Breast epithelium (tissue), 3 donors: ENCODE data around the gene CHFR.

Source experiments
- POLR2A ChIP-seq: fragments of 450-650 bp; IDR thresholded peaks from one replicate; pipeline ENCODE4 v1.6.1; 2016; ENCODE audit warnings: antibody characterized with exemption, mild to moderate bottlenecking, moderate library complexity
- POLR2AphosphoS5 ChIP-seq, 3 donors: sonication (generic); formaldehyde crosslinking; IDR thresholded peaks; one replicate each; pipeline ENCODE4 v1.6.1; 2017; ENCODE audit warnings: antibody characterized with exemption in 3 of 3
- TF ChIP-seq, protein P1 (sequence below), 3 donors: fragments of 450-650 bp; IDR thresholded peaks; one replicate each; pipeline ENCODE4 v1.5.1; 2016 to 2017; ENCODE audit warnings: antibody characterized with exemption in 3 of 3, mild to moderate bottlenecking in 3 of 3, moderate library complexity in 3 of 3

DNA sequence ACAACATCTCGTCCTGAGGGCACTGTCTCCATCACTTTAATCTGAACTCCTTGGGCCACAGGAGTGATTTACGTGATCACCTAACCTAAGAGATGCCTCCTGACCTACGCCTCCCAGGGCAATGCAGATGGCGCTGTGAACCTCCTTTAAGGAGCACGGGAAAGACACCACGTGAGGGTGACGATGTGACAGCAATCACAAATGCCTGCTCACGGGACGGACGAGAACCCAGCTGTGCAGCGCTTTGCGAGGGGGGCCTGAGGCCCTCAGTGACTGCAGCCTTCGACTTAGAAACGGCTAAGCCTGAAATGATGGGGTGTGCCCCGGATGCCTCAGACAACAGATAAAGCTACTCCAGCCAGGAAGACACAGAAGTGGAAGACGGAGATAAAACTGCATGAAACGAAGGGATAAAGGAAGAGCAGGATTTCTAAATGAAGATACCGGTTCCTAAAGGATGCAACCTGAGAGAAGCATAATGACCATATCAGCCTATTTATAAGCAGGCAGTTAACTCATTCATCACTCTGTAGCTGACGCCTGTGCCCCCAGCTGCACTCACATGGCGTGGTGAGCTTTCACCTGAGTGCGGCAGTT is 44.9 kb downstream of the CHFR start:
- TF ChIP-seq, protein P1, sequence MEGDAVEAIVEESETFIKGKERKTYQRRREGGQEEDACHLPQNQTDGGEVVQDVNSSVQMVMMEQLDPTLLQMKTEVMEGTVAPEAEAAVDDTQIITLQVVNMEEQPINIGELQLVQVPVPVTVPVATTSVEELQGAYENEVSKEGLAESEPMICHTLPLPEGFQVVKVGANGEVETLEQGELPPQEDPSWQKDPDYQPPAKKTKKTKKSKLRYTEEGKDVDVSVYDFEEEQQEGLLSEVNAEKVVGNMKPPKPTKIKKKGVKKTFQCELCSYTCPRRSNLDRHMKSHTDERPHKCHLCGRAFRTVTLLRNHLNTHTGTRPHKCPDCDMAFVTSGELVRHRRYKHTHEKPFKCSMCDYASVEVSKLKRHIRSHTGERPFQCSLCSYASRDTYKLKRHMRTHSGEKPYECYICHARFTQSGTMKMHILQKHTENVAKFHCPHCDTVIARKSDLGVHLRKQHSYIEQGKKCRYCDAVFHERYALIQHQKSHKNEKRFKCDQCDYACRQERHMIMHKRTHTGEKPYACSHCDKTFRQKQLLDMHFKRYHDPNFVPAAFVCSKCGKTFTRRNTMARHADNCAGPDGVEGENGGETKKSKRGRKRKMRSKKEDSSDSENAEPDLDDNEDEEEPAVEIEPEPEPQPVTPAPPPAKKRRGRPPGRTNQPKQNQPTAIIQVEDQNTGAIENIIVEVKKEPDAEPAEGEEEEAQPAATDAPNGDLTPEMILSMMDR (IDR thresholded peaks at IDR 0.05) = no peak
- TF ChIP-seq POLR2A (no peak), POLR2AphosphoS5 (IDR thresholded peaks at IDR 0.05) (no peak)
